ENCODE data around the gene CPSF3. TPM values are rescaled to one million over a fixed set of nuclear protein-coding genes. Genes with fewer than 3 reads are reported as not detected.

Gene CPSF3
- total and polyA plus RNA-seq, 12 donors, result 12.8 to 19.8 (median 16.1) TPM

DNA sequence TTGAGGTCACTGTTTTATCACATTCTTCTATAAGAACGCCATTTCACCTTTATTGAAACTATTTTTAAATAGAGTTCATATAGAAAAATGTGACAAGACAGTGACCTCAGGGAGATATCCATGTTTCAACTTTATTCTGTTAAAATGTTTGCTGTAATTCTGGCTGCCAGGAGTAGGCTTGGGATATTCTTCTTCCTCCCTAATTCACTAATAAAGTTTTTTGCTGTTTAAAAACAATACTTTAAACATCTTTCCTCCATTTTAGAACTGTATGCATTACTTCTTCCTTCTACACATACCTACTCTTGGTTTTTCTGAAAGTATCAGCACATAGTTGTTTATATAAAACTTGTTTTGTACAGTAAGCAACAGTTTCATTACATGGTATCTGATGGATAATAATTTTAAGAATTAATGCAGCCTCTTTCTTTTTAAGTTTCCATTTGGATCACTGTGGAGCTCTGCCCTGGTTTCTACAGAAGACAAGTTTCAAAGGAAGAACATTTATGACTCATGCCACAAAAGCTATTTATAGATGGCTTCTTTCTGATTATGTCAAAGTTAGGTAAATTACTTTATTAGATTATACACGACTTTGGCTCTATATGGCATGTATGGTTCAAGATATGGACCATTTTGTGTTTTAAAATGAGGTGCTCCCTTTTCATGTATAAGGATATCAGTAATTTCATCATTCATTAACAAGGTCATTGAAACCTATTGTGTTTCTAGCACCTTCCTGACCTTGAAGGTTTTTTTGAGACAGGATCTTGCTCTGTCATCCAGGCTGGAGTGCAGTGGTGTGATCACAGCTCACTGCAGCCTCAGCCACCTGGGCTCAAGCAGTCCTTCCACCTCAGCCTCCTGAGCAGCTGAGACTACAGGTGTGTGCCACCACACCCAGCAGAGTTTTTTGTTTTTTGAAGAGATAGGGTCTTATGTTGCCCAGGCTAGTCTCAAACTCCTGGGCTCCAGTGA lies 7.2 kb downstream of the CPSF3 start:
- Histone ChIP-seq H3K4me3 (no peak overlapping the region), H3K27ac (peak overlapping the region in 1 of 10 donors; percentile 22), H3K27me3 (no peaks in the 10 kb centered on the region), H3K36me3 (peaks cover 0 to 75% (median 23%) of the 10 kb centered on the region in 9 donors), H3K4me1 (peaks cover 0 to 8% (median 0%) of the 10 kb centered on the region in 9 donors), H3K9me3 (no peaks in the 10 kb centered on the region)
- no peak for TF ChIP-seq CTCF (IDR thresholded peaks at IDR 0.05)
- WGBS, 2 donors, result 62 to 69% methylated on average over 2 of the region's 2 CpGs
- DNase-seq, result no peak
- peak in 1 of 8 donors; percentile 44 for ATAC-seq
- intact Hi-C loops (cut with DNase I), result no loop called here

GRCh38 chr2:9434489-9434888 lies 11.0 kb downstream of the CPSF3 start:
- peaks cover 0 to 8% (median 0%) of the 10 kb centered on the region in 9 donors for H3K4me1 ChIP-seq
- H3K27me3 ChIP-seq, result no peaks in the 10 kb centered on the region
- H3K9me3 ChIP-seq, result no peaks in the 10 kb centered on the region
- no peak for ATAC-seq
- H3K27ac ChIP-seq, result no peak overlapping the region
- peaks cover 0 to 100% (median 39%) of the 10 kb centered on the region in 9 donors for H3K36me3 ChIP-seq
- H3K4me3 ChIP-seq, result no peak overlapping the region
- no peak for DNase-seq
- no peak for TF ChIP-seq CTCF (IDR thresholded peaks at IDR 0.05)
- WGBS, 2 donors, result 66 to 77% methylated on average over 2 of the region's 2 CpGs
- intact Hi-C loops (cut with DNase I), result no loop called here

DNA sequence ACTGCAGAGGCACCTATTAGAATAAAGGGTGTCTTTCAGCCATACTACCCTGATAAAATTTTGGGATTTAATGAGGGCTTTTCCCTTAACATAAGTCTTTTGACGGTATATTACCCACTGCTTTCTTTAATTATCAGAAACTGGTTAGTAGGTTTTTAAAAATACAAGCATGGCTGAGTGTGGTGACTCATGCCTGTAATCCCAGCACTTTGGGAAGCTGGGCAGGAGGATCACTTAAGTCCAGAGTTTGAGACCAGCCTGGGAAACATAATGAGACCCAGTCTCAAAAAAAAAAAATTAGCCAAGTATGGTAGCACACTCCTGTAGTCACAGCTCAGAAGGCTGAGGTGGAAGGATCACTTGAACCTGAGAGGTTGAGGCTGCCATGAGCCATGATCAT lies 16.1 kb downstream of the CPSF3 start:
- DNase-seq (no peak), ATAC-seq (no peak)
- H3K4me3 ChIP-seq, result no peak overlapping the region
- no peaks in the 10 kb centered on the region for H3K9me3 ChIP-seq
- H3K36me3 ChIP-seq, result peaks cover 0 to 100% (median 41%) of the 10 kb centered on the region in 9 donors
- H3K27ac ChIP-seq, result no peak overlapping the region
- TF ChIP-seq CTCF (IDR thresholded peaks at IDR 0.05), result no peak
- intact Hi-C loops (cut with DNase I), result no loop called here
- 95 to 98% methylated on average over 1 of the region's 1 CpG for WGBS, 2 donors
- no peaks in the 10 kb centered on the region for H3K4me1 ChIP-seq
- no peaks in the 10 kb centered on the region for H3K27me3 ChIP-seq

DNA sequence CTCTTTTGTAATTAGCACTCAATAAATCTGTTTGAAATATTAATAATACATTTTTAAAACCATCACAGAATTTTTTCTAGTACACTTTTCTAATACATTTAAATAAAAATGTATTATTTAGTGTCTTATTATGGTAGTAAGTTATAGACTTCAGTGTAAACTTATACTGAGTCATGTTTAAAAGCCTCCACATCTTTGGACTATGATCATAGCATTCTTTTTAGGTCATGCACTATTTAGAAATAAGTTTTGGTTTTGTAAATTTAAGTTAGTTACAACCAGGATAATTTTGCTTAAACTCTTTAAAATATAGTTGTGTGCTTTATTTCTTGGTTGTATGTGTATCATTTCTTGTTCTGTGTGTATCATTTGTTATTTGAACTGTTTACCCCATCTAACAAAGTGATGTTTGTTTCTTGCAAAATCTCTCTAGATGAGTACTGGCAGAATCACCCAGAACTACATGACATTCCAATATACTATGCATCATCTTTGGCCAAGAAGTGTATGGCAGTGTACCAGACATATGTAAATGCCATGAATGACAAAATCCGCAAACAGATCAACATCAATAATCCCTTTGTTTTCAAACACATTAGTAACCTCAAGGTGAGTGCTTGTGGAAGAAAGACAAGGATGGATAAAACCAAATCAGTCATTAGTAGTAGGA lies 16.7 kb downstream of the CPSF3 start:
- Histone ChIP-seq H3K27ac (no peak overlapping the region), H3K9me3 (no peaks in the 10 kb centered on the region), H3K36me3 (peaks cover 0 to 100% (median 41%) of the 10 kb centered on the region in 9 donors), H3K4me3 (no peak overlapping the region), H3K4me1 (no peaks in the 10 kb centered on the region), H3K27me3 (no peaks in the 10 kb centered on the region)
- no peak for TF ChIP-seq CTCF (IDR thresholded peaks at IDR 0.05)
- intact Hi-C loops (cut with DNase I), result no loop called here
- ATAC-seq (no peak), DNase-seq (no peak)
- 85 to 93% methylated on average over 1 of the region's 1 CpG for WGBS, 2 donors
